Trophoblast cell (in vitro differentiated cells and primary cell): ENCODE results near the gene RAI1.
"Not testable (repeated sequence)": the region's sequence is repeated elsewhere in the genome, so short reads cannot be mapped to it uniquely, and the experiment has no call there.

Experiments
- DNase-seq, 2 donors: peaks; one replicate each; pipeline ENCODE4 v3.0.0-alpha.2; 2016
- H2AFZ ChIP-seq: 2 replicates; pipeline ENCODE4 v1.6.1; 2013; ENCODE audit warnings: low read length, moderate library complexity, mild to moderate bottlenecking; ENCODE audit not compliant: insufficient read depth, poor library complexity
- H2AK5ac ChIP-seq: 2 replicates; pipeline ENCODE4 v1.6.1; 2013; ENCODE audit warnings: mild to moderate bottlenecking, low read length
- H2BK120ac ChIP-seq: 2 replicates; pipeline ENCODE4 v1.6.1; 2013; ENCODE audit warnings: low read length, mild to moderate bottlenecking, moderate library complexity; ENCODE audit not compliant: insufficient read depth, poor library complexity
- H2BK12ac ChIP-seq: 2 replicates; pipeline ENCODE4 v1.6.1; 2013; ENCODE audit warnings: mild to moderate bottlenecking, low read length, moderate library complexity
- H2BK5ac ChIP-seq: 2 replicates; pipeline ENCODE4 v1.6.1; 2013; ENCODE audit warnings: low read length, low read depth, moderate library complexity, mild to moderate bottlenecking; ENCODE audit not compliant: poor library complexity
- H3K14ac ChIP-seq: 2 replicates; pipeline ENCODE4 v1.6.1; 2013; ENCODE audit warnings: mild to moderate bottlenecking, low read length
- H3K18ac ChIP-seq: 2 replicates; pipeline ENCODE4 v1.6.1; 2013; ENCODE audit warnings: mild to moderate bottlenecking, low read length
- H3K23ac ChIP-seq: 2 replicates; pipeline ENCODE4 v1.6.1; 2013; ENCODE audit warnings: low read length
- H3K27ac ChIP-seq: 2 replicates; pipeline ENCODE4 v1.5.1; 2013; ENCODE audit warnings: low read depth, mild to moderate bottlenecking, inconsistent platforms, low read length, moderate library complexity
- H3K27me3 ChIP-seq: 2 replicates; pipeline ENCODE4 v1.6.1; 2013; ENCODE audit warnings: inconsistent platforms, mild to moderate bottlenecking, low read length, moderate library complexity; ENCODE audit not compliant: insufficient read depth
- H3K36me3 ChIP-seq, 2 experiments: 1 replicate in 1 of 2; 2 replicates in 1 of 2; pipeline ENCODE4 v1.6.1; 2013; ENCODE audit warnings: low read length in 2 of 2, mild to moderate bottlenecking in 2 of 2, moderate library complexity in 1 of 2; ENCODE audit not compliant: insufficient read depth in 2 of 2, control insufficient read depth in 1 of 2
- H3K4ac ChIP-seq: 2 replicates; pipeline ENCODE4 v1.6.1; 2013; ENCODE audit warnings: low read depth, mild to moderate bottlenecking, low read length, moderate library complexity
- H3K4me1 ChIP-seq, 2 experiments: 1 replicate in 1 of 2; 2 replicates in 1 of 2; pipeline ENCODE4 v1.6.1; 2013; ENCODE audit warnings: low read length in 2 of 2, mild to moderate bottlenecking in 2 of 2, moderate library complexity in 1 of 2; ENCODE audit not compliant: insufficient read depth in 2 of 2, control insufficient read depth in 1 of 2
- H3K4me2 ChIP-seq: 2 replicates; pipeline ENCODE4 v1.6.1; 2013; ENCODE audit warnings: inconsistent platforms, mild to moderate bottlenecking, low read length, moderate library complexity
- H3K4me3 ChIP-seq: 2 replicates; pipeline ENCODE4 v1.5.1; 2013; ENCODE audit warnings: mild to moderate bottlenecking, low read depth, low read length, inconsistent platforms
- H3K79me1 ChIP-seq: one replicate; pipeline ENCODE4 v1.6.1; 2013; ENCODE audit warnings: low read length
- H3K79me2 ChIP-seq: 2 replicates; pipeline ENCODE4 v1.6.1; 2013; ENCODE audit warnings: low read length, mild to moderate bottlenecking; ENCODE audit not compliant: control insufficient read depth, insufficient read depth, poor library complexity
- H3K9ac ChIP-seq: 2 replicates; pipeline ENCODE4 v1.6.1; 2013; ENCODE audit warnings: mild to moderate bottlenecking, low read length
- H3K9me3 ChIP-seq: 2 replicates; pipeline ENCODE4 v1.6.1; 2013; ENCODE audit warnings: low read depth, mild to moderate bottlenecking, control low read depth, inconsistent platforms, low read length; ENCODE audit not compliant: insufficient read depth
- H4K12ac ChIP-seq: 2 replicates; pipeline ENCODE4 v1.6.1; 2013; ENCODE audit warnings: low read depth, mild to moderate bottlenecking, low read length, moderate library complexity
- H4K8ac ChIP-seq: 2 replicates; pipeline ENCODE4 v1.6.1; 2013; ENCODE audit warnings: low read depth, mild to moderate bottlenecking, low read length, moderate library complexity
- H4K91ac ChIP-seq: one replicate; pipeline ENCODE4 v1.6.1; 2013; ENCODE audit warnings: low read depth, mild to moderate bottlenecking, low read length, moderate library complexity
- WGBS: extraction: QIAGEN DNeasy Blood & Tissue Kit; methylation state at CpG from one replicate; pipeline ENCODE4 v1.1.7; 2013; ENCODE audit warnings: missing lambda C conversion rate; ENCODE audit not compliant: insufficient read length, insufficient coverage; ENCODE audit errors: extremely low coverage; 5-methylcytosine and 5-hydroxymethylcytosine counted together

RAI1 gene

DNA sequence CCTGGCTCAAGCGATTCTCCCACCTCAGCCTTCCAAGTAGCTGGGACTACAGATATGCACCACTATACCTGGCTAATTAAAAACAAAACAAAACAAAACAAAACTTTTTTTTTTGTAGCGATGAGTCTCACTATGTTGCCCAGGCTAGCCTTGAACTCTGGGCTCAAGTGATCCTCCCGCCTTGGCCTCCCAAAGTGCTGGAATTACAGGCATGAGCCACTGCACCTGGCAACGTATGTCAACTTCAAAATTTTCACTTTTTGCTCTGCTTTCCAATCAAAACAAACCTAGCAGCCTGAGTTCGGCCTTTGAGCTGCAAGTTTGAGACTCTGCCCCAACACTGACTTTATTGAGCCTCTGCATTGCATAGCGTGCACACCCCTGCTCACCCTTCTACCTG, 4.5 kb upstream of the RAI1 start:
- no CpG with 5 or more reads among the region's 6 CpGs for WGBS
- no peak overlapping the region for H3K27ac ChIP-seq
- H3K4me1 ChIP-seq, result peaks cover 0 to 10% of the 10 kb centered on the region in 2 experiments
- H3K4me3 ChIP-seq, result no peak overlapping the region
- H3K9me3 ChIP-seq, result no peaks in the 10 kb centered on the region
- peaks cover 5% of the 10 kb centered on the region for H3K79me2 ChIP-seq
- H3K23ac ChIP-seq, result no peak overlapping the region
- H3K27me3 ChIP-seq, result no peaks in the 10 kb centered on the region
- H4K8ac ChIP-seq, result no peak overlapping the region
- H3K4me2 ChIP-seq, result no peak overlapping the region
- peaks cover 6% of the 10 kb centered on the region for H3K79me1 ChIP-seq
- H3K4ac ChIP-seq, result no peak overlapping the region
- no peak overlapping the region for H3K9ac ChIP-seq
- no peak overlapping the region for H2BK120ac ChIP-seq
- no peak overlapping the region for H2AK5ac ChIP-seq
- no peak overlapping the region for H2BK5ac ChIP-seq
- H3K36me3 ChIP-seq, result no peaks in the 10 kb centered on the region
- H4K12ac ChIP-seq, result no peak overlapping the region
- H4K91ac ChIP-seq, result no peak overlapping the region
- no peak overlapping the region for H3K18ac ChIP-seq
- no peak overlapping the region for H2BK12ac ChIP-seq
- no peak overlapping the region for H3K14ac ChIP-seq
- no peak for DNase-seq
- no peak overlapping the region for H2AFZ ChIP-seq

DNA sequence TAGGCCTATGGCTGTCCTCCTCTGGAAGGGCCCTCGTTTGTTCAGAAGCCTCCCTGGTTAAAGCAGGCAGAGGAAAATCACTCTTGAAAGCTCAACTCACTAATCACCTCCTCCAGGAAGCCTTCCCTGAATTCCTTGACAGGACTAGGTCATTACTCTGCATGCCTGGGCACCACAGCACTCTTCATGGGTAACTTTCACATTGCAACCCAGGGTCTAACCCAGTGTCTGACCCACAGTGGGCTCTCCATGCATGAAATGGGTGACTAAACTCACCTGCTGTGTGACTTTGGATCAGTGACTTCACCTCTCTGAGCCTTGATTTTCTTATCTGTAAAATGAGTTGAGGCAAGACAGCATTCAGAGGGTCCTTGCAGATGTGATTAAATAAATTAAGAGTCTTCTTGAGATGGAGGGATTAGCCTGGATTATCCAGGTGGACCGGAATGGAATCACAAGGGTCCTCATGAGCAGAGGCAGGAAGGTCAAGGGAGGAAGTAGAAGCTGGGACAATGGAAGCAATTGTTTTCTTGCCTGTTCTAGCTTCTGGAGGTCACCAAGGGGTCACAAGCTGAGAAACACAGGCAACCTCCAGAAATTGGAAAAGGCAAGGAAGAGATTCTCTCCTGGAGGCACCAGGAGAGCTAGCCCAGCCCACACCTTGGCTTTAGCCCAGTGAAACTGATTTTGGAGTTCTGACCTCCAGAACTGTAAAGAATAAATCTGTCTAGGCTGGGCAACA, 3.8 kb upstream of the RAI1 start:
- peaks cover 0 to 9% of the 10 kb centered on the region in 2 experiments for H3K4me1 ChIP-seq
- H4K12ac ChIP-seq, result no peak overlapping the region
- no peak overlapping the region for H3K4me3 ChIP-seq
- no peak overlapping the region for H4K8ac ChIP-seq
- H3K79me1 ChIP-seq, result peaks cover 13% of the 10 kb centered on the region
- no peak overlapping the region for H3K23ac ChIP-seq
- H3K36me3 ChIP-seq, result no peaks in the 10 kb centered on the region
- H3K27me3 ChIP-seq, result no peaks in the 10 kb centered on the region
- no peak overlapping the region for H3K27ac ChIP-seq
- no peak overlapping the region for H2BK120ac ChIP-seq
- H2AFZ ChIP-seq, result no peak overlapping the region
- H2AK5ac ChIP-seq, result no peak overlapping the region
- no peak overlapping the region for H3K9ac ChIP-seq
- no peak for DNase-seq
- H3K4ac ChIP-seq, result no peak overlapping the region
- no peak overlapping the region for H2BK5ac ChIP-seq
- no peak overlapping the region for H3K14ac ChIP-seq
- H3K18ac ChIP-seq, result no peak overlapping the region
- no CpG with 5 or more reads among the region's 2 CpGs for WGBS
- no peak overlapping the region for H4K91ac ChIP-seq
- H3K9me3 ChIP-seq, result no peaks in the 10 kb centered on the region
- H3K79me2 ChIP-seq, result peaks cover 12% of the 10 kb centered on the region
- H3K4me2 ChIP-seq, result no peak overlapping the region
- no peak overlapping the region for H2BK12ac ChIP-seq

DNA sequence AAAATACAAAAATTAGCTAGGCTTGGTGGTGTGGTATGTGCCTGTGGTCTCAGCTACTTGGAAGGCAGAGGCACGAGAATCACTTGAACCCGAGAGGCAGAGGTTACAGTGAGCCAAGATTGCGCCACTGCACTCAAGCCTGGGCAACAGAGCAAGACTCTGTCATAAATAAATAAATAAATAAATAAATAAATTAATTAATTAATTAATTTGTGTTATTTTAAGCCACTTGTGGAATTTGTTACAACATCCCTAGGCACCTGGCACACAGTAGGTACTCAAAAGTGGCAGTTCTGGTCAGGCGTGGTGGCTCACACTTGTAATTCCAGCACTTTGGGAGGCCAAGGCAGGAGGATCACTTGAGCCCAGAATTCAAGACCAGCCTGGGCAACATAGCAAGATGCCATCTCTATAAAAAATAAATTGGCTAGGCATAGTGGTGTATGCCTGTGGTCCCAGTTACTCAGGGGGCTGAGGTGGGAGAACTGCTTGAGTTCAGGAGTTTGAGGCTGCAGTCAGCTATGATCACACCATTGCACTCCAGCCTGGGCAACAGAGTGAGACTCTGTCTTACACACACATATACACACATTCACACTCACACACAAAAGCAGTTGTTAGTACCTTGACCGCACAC, 3.1 kb upstream of the RAI1 start:
- WGBS, result no CpG with 5 or more reads among the region's 5 CpGs
- H3K79me2 ChIP-seq, result peaks cover 18% of the 10 kb centered on the region
- H3K23ac ChIP-seq, result not testable (repeated sequence)

DNA sequence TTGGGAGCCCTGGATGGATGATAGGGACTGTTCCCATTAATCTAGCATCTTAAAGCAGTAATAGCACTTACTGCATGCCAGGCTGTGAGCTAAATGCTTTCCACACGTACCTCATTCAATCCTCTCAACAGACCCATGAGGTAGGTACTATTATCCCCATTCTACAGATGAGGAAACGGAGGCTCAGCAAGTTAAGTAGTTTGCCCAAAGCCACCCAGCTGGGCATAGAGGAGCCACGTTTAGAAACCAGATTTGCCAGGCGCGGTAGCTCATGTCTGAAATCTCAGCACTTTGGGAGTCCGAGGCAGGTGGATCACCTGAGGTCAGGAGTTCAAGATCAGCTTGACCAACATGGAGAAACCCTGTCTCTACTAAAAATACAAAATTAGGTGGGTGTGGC, 2.0 kb upstream of the RAI1 start:
- H3K23ac ChIP-seq, result no peak overlapping the region
- no CpG with 5 or more reads among the region's 6 CpGs for WGBS
- H4K91ac ChIP-seq, result no peak overlapping the region
- no peak overlapping the region for H2AK5ac ChIP-seq
- no peak overlapping the region for H2BK120ac ChIP-seq
- no peak overlapping the region for H3K9ac ChIP-seq
- no peaks in the 10 kb centered on the region for H3K9me3 ChIP-seq
- DNase-seq, result no peak
- H3K79me2 ChIP-seq, result peaks cover 23% of the 10 kb centered on the region
- H3K36me3 ChIP-seq, result no peaks in the 10 kb centered on the region
- no peak overlapping the region for H2BK12ac ChIP-seq
- no peak overlapping the region for H4K8ac ChIP-seq
- H3K18ac ChIP-seq, result no peak overlapping the region
- peaks cover 24% of the 10 kb centered on the region for H3K79me1 ChIP-seq
- H3K14ac ChIP-seq, result no peak overlapping the region
- H2AFZ ChIP-seq, result no peak overlapping the region
- H4K12ac ChIP-seq, result no peak overlapping the region
- H3K4ac ChIP-seq, result no peak overlapping the region
- H2BK5ac ChIP-seq, result no peak overlapping the region
- peaks cover 7 to 13% of the 10 kb centered on the region in 2 experiments for H3K4me1 ChIP-seq
- H3K4me3 ChIP-seq, result no peak overlapping the region
- H3K27ac ChIP-seq, result no peak overlapping the region
- H3K4me2 ChIP-seq, result no peak overlapping the region
- no peaks in the 10 kb centered on the region for H3K27me3 ChIP-seq

More for the DNA sequence above, 3.1 kb upstream of the RAI1 start:
- H2BK12ac ChIP-seq, H4K91ac ChIP-seq, H3K9ac ChIP-seq, H4K12ac ChIP-seq, H2AK5ac ChIP-seq, H3K4ac ChIP-seq, H4K8ac ChIP-seq, H3K36me3 ChIP-seq, H3K27me3 ChIP-seq, DNase-seq, H3K27ac ChIP-seq, H3K9me3 ChIP-seq, H2AFZ ChIP-seq, H3K18ac ChIP-seq, H2BK5ac ChIP-seq, H3K4me3 ChIP-seq, H3K14ac ChIP-seq, H2BK120ac ChIP-seq, H3K4me1 ChIP-seq, H3K4me2 ChIP-seq: not testable (repeated sequence)
- peaks cover 19% of the 10 kb centered on the region for H3K79me1 ChIP-seq
